Activated naive CD4-positive, alpha-beta T cell (primary cell): ENCODE data around the gene SELENON.

ENCODE experiments used
- DNase-seq, 4 experiments: peaks; one replicate each; lab custom pipeline; 2025; lab: John Stamatoyannopoulos, UW

The SELENON gene

DNA sequence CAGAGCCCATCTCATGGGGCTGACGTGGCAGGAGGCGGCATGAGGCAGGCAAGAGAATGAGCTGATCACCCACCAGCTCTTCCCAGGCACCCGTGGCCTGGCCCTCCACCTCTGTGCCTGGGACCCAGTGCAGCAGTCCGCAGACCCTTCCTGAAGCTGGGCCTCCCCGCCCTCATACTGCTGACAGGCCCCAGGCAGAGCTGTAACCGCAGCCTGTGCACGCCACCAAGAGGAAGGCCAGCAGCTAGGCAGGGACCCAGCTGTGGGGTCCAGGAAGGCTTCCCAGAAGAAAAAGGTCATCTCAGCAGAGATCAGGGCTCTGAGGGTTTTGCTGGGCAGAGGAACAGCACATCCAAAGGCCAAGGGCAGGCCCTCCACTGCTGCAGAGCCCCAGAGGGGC, 9.9 kb downstream of the SELENON start:
- DNase-seq, result no peak

DNA sequence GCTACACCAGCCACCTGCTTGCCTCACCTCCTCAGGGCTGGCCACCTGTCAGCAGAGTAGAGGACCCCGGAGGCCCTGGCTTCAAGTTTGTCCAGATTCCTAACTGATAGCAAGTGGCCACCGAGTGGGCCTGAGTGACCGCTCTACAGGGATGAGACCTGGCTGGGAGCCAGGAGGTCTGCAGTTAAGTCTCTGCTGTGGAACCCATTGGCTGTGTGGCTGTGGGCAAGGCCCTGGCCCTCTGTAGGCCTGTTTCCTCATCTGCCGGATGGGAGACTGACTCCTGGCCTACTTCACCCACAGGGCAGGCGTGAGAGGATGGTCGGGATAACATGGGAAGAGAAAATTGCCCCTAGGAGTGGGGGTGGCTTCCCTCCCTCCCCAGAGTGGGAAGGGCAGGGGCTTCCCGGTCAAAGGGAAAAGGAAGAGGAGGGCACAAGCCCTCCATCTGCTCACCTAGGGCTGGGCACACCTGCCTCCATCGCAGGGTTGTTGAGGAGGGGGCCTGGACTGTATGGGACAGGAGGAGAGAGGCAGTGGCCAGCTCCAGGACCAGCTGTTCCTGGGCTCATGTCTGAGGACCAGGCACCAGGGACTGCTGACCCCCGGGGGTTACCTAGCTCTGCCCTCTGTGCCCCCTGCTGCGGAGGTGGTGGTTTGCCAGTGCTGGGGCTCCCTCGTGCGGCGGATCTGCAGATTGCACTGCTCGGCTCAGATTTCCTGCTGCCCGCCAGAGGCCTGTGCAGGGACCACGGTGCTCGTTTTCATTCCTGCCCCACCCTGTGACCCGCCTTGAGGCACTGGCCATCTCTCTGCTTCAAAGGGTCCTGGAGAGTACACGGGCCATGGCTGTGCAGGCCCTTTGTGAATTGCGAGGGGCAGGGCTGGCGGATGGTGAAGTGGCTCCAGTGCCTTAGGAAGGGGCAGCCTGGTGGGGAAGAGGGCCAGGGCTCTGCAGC, 10.6 kb downstream of the SELENON start:
- DNase-seq, result peak; percentile 73 to 80 (median 76)

DNA sequence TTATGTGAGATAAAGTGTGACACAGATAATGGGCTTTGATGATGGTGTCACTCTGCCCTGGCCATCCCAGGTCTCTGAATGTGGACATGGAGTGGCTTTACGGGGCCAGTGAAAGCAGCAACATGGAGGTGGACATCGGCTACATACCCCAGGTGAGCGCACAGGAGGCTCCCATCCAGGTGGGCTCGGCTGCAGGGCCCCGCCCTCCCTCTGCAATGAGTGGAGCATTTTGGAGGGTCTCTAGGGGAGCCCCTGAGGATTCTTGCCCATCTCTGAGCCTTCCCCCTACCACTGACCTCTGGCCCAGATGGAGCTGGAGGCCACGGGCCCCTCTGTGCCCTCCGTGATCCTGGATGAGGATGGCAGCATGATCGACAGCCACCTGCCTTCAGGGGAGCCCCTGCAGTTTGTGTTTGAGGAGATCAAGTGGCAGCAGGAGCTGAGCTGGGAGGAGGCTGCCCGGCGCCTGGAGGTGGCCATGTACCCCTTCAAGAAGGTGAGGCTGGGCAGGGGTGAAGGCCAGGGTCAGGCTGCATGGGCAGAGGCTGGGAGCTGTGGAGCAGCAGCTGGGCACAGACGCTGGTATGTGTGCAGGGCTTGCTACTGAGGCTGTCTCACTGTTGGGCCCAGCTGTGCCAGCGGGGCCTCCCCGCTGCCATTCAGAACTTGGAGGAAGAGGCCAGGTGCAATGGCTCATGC, 11.5 kb downstream of the SELENON start:
- DNase-seq, result no peak

DNA sequence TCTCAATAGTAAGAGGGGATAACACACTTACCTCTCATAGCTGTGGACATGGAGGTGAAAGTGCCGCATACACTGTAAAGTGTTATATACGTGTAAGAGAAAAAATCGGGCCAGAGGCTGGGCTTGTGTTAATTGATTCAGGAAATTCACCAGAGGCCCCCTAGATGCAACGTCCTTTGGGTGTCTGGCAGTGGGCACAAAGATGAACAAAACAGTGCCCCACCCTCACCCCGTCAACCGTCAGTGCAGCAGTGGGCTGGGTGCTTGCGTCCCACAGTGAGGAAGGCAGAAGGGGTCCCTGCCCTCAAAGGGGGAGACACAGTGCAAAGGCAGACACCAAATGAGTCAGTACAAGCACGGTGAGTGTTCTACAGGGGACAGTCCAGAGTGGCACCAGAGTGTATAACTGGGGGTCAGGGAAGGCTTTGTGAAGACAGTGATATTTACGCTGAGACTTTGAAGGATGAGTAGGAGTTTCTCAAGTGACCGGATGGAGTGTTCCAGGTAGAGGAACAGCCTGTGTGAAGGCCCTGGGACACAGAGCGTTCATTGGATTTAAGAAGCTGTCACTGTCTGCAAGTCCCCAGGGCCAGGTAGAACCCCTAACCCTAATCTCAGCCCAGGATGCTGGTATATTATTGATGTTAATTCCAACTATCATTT, 13.2 kb downstream of the SELENON start:
- DNase-seq, result no peak

DNA sequence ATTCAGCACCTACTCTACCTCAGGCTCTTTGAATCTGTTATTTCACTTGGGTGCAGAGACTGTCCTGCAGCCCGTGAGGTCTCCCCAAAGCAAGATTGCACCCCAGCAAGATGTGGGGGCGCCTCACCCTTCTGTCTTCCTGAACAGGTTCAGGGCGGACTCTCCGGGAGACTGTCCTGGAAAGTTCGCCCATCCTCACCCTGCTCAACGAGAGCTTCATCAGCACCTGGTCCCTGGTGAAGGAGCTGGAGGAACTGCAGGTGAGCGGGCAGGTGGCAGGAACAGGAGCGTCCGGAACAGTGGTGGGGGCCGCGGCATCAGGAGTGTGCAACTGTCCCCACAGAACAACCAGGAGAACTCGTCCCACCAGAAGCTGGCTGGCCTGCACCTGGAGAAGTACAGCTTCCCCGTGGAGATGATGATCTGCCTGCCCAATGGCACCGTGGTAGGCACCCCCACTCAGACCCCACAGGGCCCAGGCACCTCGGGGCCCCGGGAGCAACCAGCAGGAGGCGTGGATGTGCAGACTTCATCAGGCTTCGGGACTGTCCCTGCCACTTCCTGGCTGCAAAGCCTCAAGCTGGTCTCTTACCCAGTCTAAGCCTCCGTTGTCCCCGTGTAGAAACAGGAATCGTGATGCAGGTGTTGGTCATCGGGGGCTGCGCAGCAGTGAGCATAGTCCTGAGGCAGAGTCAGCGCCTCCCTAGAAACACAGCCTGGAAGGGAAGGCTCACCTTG, 13.9 kb downstream of the SELENON start:
- no peak for DNase-seq

DNA sequence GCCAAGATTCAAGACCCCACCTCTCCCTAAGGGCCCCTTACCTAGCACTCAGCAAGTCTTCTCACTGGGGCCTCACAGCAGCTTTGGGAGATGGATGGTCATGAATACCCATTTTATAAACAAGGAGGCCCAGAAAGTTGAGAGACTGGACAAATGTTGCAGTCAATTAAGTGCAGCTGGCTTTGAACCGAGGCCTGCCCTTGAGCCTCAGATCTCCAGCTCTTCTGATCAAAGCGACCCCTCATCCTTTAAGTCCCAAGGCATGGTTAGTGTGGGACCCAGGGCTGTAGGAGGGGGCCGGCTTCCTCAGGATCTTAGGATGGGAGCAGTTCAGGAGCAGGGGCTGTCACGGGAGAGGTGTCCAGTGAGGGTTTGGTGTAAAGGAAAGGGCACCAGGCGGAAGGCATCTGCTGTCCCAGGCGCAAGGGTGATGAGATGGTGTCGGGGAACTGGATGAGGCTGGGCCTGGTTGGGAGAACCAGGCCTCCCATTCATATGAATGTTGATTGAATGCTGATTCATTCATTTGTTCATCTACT, 14.6 kb downstream of the SELENON start:
- DNase-seq, result no peak

DNA sequence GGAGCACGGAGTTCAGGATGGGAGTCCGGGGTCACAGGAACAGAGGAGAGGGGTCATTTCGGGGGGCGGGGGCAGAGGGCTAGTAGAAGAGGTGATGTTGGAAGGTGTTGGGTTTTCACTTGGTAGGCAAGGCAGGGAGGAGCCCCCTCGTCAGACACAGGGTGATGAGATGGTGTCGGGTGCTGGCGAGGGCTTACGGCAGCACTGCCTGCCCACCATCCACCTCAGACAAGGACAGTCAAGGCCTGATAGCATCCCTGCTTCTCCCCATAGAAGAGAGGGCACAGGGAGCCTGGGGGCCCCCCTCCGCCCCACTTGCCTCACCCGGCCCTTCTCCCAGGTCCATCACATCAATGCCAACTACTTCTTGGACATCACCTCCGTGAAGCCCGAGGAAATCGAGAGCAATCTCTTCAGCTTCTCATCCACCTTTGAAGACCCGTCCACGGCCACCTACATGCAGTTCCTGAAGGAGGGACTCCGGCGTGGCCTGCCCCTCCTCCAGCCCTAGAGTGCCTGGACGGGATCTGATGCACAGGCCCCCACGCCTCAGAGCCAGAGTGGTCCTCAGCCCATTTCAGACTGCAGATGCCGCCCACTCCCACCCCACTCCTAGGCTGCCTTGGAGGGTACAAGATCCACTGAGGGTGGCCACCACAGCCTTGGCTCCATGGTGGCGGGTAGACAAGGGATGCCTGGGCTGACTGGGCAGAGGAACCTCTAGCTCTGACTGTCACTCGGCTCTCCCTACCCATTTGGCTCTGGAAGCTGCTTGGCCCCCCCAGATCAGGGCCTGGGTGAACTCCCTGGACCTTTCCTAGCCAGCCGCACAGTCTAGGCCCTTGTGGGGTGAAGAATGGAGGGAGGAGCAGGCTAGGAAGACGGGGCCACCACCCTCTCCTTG, 15.5 kb downstream of the SELENON start:
- no peak for DNase-seq

DNA sequence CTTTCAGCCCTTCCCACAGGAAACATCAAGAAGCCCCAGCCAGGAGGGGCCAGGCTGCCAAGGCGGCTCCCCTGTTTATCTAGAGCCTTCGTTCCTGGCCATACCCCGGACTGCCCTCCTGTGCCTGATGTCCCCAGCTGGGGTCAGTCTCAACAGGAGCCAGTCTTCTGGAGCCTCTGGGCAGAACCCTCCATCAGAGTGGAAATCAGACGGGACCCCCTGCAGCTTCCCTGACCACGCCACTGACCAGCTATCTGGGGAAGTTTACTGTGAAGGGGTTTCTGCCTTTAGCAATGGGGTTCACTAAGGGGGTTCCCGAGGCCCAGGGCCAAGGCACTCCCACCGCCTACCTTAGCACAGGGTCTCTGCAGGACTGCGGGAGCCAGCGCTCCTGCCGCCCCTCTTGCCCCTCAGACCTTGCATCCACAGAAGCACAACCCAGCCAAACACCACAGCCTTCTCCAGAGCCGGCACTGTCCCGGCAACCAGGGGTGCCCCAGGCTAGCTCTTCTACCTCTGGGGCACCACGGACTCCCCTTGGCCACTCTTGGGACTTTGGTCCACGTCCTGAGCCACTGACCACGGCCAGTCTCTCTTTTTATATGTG, 16.2 kb downstream of the SELENON start:
- DNase-seq, result no peak

DNA sequence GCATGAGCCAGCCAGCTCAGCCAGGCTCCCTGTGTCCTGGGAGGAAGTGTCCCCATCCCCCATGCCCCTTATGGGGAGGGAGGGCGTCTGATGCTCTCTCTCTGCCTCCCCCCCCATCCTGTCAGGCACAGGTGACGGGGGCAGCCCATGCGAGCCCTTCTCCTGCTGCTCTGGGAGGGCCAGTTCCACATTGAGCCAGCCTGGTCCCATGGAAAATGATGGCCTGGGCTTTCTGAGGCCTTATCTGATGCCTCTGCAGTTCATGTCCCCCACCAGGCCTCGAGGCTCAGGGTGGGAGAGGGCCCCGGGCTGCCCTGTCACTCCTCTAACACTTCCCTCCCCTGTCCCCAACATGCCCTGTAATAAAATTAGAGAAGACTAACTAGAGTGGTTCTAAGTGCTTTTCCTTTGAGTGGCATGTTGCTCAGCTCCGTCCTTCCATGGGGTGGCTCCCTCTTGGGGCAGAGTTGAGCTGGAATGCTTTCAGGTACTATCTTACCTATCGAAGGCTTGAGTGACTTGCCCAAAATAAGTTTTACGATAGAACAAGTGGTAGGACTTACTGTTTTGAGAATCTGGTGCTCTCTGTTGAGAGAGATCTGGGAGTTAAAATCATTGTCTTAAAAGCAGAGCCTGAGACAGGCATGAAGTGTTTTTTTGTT, 18.0 kb downstream of the SELENON start:
- no peak for DNase-seq

DNA sequence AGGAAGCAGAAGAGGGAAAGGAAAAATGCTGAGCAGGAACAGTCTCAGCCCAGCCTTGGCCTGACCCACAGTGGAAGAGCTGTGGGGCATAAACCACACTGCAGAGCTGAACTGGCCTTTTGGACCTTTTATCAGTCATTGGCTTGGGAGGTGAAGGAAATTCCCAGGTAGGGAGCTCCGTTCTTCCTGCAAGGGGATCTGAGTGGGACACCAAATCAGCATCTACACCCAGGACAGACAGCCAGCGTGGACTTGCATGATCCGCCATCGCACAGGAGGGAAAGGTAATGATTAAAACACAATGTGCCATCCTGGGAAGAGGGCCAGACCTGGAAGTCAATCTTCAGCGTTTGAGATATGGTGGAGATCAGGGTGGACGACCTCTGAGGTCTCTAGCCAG, 18.6 kb downstream of the SELENON start:
- no peak for DNase-seq

DNA sequence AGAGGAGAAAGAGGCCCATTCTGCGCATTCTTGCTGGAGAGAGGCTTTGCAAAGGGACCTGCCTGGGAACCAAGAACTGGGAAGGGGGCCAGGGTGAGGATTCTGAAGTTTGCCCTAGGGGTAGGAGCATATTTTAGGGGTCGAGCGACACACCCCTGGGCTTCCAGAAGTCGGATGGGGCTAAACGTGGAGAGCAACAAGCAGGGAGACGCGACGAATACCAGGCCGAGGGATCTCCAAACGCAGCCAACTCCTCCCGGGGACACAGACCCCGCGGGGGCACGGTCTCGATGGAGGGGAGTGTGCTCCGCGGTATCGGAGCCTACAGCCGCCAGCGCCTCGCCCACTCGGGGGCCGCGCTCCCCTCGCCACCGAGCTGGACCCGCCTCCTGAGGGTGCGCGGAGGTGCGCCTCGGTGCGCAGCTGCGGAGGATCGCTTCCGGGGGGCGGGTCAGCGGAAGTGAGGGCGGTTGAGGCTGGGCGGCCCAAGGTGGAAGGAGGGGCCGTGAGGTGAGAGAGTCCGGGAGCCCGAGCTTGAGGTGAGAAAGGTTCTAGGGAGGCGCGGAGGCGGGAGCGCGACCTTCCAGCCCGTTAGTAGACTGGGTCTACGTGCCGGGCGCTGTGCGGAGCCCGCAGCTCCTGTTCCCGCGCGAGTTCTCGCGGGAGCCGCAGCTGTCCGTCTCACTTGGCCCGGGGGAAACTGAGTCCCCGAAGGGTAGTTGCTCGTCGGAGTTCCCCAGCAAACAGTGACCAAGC, 19.7 kb downstream of the SELENON start, which contains the start of gene MTFR1L:
Gene MTFR1L (plus strand): TSS at position 464 of the 756 bp plus-strand sequence. CDS start 3,151 bp downstream, outside the sequence.
- DNase-seq, result peak; percentile 74 to 94 (median 85)

DNA sequence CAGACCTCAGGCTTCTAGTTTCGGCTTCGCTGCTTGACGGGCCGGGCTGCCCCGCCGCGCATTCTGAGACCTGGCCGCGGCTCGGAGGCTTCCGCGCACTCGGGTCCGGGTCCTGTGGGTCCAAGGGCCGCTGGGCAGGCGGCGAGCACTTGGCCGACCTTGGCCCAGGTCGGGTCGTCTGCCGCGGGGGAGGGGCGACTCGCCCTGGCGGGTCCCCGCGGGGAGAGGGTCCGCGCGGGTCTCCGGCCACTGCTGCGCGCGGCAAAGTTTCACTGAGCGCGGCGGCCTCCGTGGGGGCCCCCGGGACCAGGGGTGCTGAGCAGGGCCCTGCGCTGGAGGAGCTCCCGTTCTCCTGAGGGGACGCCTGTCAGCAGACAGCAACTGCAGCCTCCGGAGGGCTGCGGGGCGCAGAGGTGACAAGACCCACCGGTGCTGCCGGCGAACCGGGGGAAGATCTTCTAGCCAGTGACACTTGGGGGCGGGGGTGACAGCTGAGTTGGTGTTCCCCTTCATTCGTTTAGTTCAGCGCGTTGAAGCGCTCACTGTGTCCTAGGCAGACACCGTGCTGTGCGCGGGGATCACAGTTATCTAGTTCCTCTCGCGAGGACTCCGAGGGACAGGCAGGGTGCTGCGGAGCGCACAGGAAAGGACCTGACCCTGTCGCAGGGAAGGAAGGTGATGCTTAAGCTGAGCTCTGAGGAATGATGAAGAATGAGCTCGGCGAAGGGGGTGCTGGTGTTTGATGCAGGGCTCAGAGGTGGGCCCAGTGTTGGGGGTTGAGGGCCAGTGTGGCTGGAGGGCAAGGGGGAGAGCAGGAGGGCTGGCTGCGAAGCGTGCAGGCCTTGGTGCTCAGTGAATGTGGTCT, 20.5 kb downstream of the SELENON start:
- peak in 2 of 4 experiments; percentile 35 to 60 for DNase-seq

DNA sequence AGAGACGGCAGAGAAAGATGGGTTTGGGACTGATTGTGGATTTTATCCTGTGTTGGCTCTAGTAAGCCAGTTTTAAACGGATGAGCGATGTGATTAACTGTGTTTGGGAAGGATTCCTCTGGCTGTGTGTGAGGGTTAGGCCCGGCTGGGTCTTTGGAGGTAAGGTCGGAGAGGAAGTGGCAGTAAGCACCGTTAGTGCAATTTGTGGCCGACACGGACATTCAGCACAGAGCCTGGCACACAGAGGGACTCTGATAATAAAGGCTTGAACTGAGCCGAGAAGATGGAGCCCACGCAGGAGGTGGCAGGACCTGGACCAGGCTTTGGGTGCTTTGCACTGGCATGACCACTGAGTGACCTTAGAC, 21.1 kb downstream of the SELENON start:
- DNase-seq, result no peak

DNA sequence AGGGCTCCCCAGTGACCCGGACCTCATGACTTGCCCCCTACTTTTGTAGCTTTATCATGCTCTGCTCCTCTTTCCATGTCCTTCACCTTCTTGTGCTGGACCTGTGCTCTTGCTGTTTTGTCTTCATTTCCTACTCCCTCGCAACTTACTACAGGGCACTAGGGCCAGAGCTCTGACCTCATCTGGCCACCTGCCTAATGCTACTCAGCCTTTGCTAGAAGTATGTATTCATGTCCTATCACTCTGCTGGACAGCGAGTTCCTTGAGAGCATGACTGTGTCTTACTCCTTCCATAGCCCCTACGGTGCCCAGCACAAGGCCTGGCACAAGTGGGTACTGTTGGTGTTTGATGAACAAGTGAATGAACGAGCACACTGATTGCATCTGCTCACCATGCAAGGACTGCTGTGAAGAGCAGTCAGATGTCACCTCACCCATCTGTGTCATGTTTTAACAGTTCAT, 21.7 kb downstream of the SELENON start:
- DNase-seq, result no peak

DNA sequence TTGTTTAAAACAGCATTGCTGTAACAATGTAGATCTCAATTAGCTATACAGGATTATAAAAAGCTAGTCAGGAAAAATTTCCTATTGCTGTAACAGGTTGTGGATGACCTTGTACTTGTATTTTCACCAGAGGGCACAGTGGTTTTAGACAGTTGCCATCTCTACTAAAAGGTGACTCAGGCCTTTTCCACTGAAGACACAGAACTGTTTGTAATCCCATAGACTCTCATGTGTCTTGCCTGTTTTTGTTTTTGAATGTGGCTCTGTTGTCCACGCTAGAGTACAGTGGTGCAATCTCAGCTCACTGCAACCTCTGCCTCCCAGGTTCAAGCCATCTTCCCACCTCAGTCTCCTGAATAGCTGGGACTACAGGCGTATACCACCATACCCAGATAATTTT, 25.6 kb downstream of the SELENON start:
- DNase-seq, result no peak

DNA sequence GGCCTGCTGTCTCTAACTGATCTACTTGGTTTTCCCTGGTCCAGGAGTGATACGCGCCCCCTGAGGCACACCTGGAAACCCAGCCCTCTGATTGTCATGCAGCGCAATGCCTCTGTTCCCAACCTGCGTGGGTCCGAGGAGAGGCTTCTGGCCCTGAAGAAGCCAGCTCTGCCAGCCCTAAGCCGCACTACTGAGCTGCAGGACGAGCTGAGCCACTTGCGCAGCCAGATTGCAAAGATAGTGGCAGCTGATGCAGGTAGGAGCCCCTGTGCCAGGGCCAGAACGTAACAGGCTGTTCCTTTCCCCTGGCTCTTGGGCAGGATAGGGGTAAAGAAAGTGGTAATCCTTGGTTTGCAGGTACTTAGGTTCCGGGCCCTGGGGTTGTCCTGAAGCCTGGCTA, 26.6 kb downstream of the SELENON start:
- DNase-seq, result no peak

DNA sequence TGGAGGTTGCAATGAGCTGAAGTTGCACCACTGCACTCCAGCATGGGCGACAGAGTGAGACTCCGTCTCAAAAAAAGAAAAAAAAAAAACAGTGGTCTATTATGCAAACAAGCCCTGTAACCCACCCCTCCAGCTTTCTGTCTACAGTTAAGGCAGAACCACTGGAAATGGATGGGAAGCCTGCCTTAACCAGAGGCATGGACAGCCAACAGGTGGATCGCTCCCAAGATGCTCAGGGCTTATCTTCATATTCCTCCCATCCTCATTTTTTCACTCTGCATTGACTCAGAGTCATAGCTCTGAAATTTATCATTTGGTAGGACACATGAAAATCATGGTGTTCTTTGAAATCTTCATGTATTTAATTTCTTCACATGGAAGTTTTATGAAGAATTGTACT, 28.5 kb downstream of the SELENON start:
- no peak for DNase-seq

DNA sequence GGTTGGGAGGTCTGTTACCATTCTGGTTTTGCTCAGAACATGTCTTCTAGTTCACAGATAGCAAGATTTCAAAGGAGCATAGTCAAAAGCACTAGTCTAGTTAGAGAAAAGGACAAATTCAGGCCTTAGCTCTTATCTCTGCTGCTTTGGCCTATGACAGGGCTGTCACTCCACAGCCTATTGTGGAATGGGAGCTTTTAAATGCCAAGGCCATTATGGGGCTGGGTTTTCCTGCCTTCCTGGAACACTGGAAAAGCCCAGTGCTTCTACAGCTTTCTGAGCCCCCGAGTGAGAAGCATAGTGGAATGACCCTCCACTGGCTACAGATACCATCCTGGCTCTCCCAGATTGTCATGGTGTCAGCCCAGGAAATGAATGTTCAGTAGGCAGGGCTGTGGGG, 29.1 kb downstream of the SELENON start:
- no peak for DNase-seq
